ENCODE results near the gene ATAD5. TPM values are rescaled to one million over a fixed set of nuclear protein-coding genes. Genes with fewer than 3 reads are reported as not detected.

ATAD5 gene
- polyA plus RNA-seq, 1 experiment, result 0.42 TPM

DNA sequence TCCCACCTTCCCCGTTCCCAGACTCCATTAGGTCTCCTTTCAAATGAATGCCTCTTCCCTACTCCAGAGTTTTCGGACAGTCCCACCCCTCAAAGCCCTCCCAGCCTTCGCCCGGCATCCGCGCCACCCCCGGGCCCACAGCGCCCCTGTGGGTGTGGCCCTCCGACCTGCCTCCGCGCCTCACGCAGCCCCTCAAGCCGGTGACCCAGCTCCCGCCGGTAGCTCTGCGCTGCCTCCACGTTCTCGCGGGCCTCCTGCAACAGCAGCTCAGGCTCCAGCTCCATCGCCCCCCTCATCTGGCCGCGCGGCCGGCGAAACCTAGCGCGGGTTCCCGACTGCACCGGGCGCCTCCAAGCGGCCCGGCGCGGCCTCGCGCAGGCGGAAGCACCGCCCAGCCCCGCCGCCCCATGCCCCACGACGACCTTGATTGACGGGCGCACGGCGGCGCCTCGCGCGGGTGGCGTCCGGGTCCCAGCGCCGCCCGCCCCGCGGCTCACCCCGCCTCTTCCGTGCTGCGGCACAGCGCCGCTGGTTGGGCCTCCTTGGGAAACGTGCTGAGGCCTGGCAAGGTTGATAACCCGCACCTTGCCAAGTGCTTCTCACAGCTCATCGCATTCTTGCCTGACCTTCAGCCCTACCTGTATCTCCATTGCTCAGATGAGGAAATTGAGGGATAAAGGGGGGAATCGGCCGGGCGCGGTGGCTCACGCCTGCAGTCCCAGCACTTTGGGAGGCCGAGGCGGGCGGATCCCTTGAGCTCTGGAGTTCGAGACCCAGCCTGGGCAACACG, 7.2 kb upstream of the ATAD5 start, which contains the start of gene CRLF3:
Gene CRLF3, minus strand, starts transcription at position 337 of the 790 bp plus-strand sequence. Its CDS starts 41 bp downstream, at position 296.
- POLR2A ChIA-PET, result no interaction called here
- H3K27me3 ChIP-seq (ENCODE audit: control insufficient read depth, insufficient read depth, low read length), result no peaks in the 10 kb centered on the region
- TF ChIP-seq, protein P1, sequence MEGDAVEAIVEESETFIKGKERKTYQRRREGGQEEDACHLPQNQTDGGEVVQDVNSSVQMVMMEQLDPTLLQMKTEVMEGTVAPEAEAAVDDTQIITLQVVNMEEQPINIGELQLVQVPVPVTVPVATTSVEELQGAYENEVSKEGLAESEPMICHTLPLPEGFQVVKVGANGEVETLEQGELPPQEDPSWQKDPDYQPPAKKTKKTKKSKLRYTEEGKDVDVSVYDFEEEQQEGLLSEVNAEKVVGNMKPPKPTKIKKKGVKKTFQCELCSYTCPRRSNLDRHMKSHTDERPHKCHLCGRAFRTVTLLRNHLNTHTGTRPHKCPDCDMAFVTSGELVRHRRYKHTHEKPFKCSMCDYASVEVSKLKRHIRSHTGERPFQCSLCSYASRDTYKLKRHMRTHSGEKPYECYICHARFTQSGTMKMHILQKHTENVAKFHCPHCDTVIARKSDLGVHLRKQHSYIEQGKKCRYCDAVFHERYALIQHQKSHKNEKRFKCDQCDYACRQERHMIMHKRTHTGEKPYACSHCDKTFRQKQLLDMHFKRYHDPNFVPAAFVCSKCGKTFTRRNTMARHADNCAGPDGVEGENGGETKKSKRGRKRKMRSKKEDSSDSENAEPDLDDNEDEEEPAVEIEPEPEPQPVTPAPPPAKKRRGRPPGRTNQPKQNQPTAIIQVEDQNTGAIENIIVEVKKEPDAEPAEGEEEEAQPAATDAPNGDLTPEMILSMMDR (IDR thresholded peaks at IDR 0.05; ENCODE audit: insufficient read depth, low read depth, low read length), result peak; percentile 37
- H3K4me3 ChIP-seq (ENCODE audit: low read depth, low read length), result peak within 1 kb of the TSS; percentile 60
- no peaks in the 10 kb centered on the region for H3K36me3 ChIP-seq (ENCODE audit: control insufficient read depth, insufficient read depth, low read length)
- DNase-seq (ENCODE audit: low read depth), result peak; percentile 49
- CTCF ChIA-PET, result interaction anchor here (0.6 to 1.6 kb wide), 3 partner anchors 147 to 515 kb away, joined by 3 to 5 read pairs (median 3); partner anchors contain the start of gene RNF135

DNA sequence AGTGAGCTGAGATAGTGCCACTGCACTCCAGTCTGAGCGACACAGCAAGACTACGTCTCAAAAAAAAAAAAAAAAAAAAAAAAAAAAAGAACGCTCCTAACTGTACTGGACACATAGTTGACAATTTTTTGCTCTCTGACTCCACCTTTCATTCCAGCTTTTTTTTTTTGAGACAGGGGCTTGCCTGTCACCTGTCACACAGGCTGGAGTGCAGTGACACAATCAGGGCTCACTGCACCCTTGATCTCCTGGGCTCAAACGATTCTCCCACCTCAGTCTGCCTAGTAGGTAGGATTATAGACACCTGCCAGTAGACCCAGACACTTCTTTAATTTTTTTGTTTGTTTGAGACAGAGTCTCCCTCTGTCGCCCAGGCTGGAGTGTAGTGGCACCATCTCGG, 4.7 kb upstream of the ATAD5 start:
- ChIA-PET POLR2A (no interaction called here), CTCF (interaction anchor here (0.5 to 0.9 kb wide), 2 partner anchors 26 to 722 kb away, joined by 3 to 4 read pairs; no protein-coding TSS in a partner anchor)
- DNase-seq (ENCODE audit: low read depth), result no peak
- H3K27me3 ChIP-seq (ENCODE audit: control insufficient read depth, insufficient read depth, low read length), result no peaks in the 10 kb centered on the region
- no peaks in the 10 kb centered on the region for H3K36me3 ChIP-seq (ENCODE audit: control insufficient read depth, insufficient read depth, low read length)
- TF ChIP-seq, protein P1 (IDR thresholded peaks at IDR 0.05; ENCODE audit: insufficient read depth, low read depth, low read length), result no peak
- H3K4me3 ChIP-seq (ENCODE audit: low read depth, low read length), result no peak overlapping the region

DNA sequence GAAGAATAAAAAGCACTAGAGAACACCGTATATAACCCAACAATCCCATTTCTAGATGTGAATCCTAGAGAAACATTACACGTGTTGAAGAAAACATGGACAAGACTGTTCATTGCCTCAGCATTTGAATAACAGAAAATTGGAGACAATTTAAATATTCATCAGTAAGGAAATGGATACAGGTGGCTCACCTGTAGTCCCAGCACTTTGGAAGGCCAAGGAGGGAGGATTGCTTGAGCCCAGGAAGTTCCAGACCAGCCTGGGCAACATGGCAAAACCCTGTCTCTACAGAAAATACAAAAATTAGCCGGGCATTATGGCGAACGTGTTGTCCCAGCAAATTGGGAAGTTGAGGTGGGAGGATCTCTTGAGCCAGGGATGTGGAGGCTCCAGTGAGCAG, 2.7 kb upstream of the ATAD5 start:
- POLR2A ChIA-PET, result no interaction called here
- CTCF ChIA-PET, result no interaction called here
- H3K27me3 ChIP-seq (ENCODE audit: control insufficient read depth, insufficient read depth, low read length), result no peaks in the 10 kb centered on the region
- no peak for DNase-seq (ENCODE audit: low read depth)
- H3K36me3 ChIP-seq (ENCODE audit: control insufficient read depth, insufficient read depth, low read length), result no peaks in the 10 kb centered on the region
- TF ChIP-seq, protein P1 (IDR thresholded peaks at IDR 0.05; ENCODE audit: insufficient read depth, low read depth, low read length), result no peak
- no peak overlapping the region for H3K4me3 ChIP-seq (ENCODE audit: low read depth, low read length)

DNA sequence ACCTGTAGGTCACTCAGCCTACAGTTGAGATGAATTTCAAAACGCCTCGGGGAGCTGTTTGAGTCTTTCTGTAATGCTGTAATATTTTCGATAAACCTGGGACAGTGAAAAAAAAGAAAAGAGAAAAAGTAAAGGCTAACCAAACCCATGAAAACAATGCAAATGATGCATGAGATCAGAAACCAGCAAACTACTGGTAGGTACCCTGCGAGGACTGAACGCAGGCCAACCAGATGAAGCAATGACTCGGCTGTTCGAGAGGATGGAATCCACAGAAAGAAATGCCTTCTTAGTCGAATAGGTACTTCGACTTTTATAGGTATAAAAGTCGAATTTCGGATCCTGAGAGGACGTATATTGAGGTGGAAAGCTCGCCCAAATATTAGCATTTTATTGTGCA, 509 bp upstream of the ATAD5 start:
- CTCF ChIA-PET, result no interaction called here
- TF ChIP-seq, protein P1 (IDR thresholded peaks at IDR 0.05; ENCODE audit: insufficient read depth, low read depth, low read length), result no peak
- Histone ChIP-seq H3K4me3 (ENCODE audit: low read depth, low read length) (peak overlapping the region; percentile 87), H3K27me3 (ENCODE audit: control insufficient read depth, insufficient read depth, low read length) (no peaks in the 10 kb centered on the region), H3K36me3 (ENCODE audit: control insufficient read depth, insufficient read depth, low read length) (no peaks in the 10 kb centered on the region)
- no peak for DNase-seq (ENCODE audit: low read depth)
- POLR2A ChIA-PET, result interaction anchor here (0.5 kb wide), 1 partner anchor 10 kb away, joined by 3 read pairs; no protein-coding TSS in a partner anchor

DNA sequence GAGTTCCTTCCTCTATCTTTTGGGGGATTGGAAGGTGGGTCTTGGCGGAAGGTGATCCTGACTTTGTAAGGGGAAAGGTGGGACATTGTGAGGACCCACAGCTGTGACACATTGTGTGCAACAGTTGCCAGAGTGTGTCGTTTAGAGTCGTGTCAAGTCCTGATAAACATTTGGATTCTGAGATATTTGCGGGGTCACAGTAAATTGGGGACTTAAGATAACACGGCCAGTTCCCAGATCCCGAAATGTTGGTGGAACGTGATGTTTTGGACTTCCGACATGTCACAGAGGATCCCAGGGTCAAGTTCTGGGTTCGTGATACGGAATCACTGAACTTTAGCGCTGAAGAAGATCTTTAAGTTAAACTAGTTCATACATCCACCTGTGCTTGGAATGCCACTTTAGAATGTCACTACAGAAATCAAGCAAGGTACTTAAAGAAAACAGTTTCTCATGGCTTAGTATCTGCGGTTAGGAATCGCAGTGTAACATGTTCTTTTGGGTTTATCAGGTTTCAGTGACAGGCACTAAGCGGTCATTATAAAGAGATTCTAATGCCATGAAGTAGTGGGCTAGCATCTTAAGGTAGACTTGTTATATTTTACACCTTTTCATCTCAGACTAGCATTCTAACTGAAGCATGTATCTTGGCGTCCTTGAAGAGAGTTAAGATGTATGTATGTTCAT, 815 bp downstream of the ATAD5 start:
- ChIA-PET POLR2A (no interaction called here), CTCF (no interaction called here)
- Histone ChIP-seq H3K4me3 (ENCODE audit: low read depth, low read length) (peak overlapping the region; percentile 87), H3K36me3 (ENCODE audit: control insufficient read depth, insufficient read depth, low read length) (no peaks in the 10 kb centered on the region), H3K27me3 (ENCODE audit: control insufficient read depth, insufficient read depth, low read length) (no peaks in the 10 kb centered on the region)
- TF ChIP-seq, protein P1 (IDR thresholded peaks at IDR 0.05; ENCODE audit: insufficient read depth, low read depth, low read length), result no peak
- no peak for DNase-seq (ENCODE audit: low read depth)

Data from BJ (cell line).